Osteocyte (in vitro differentiated cells): Measurements from ENCODE around the gene EPN2. TPM values are rescaled to one million over a fixed set of nuclear protein-coding genes. Genes with fewer than 3 reads are reported as not detected.

ENCODE experiments used
- DNase-seq: peaks from one replicate; pipeline ENCODE4 v3.0.0; 2021; ENCODE audit warnings: mixed read lengths; ENCODE audit not compliant: unreplicated experiment; ENCODE audit errors: extremely low spot score
- H3K27ac Mint-ChIP-seq: one replicate; pipeline ENCODE4 v1.8.0; 2021; ENCODE audit warnings: mild to moderate bottlenecking, mixed read lengths; ENCODE audit not compliant: unreplicated experiment
- H3K27me3 Mint-ChIP-seq: one replicate; pipeline ENCODE4 v1.8.0; 2021; ENCODE audit warnings: mixed read lengths; ENCODE audit not compliant: unreplicated experiment
- H3K36me3 Mint-ChIP-seq: one replicate; pipeline ENCODE4 v1.8.0; 2021; ENCODE audit warnings: mixed read lengths; ENCODE audit not compliant: unreplicated experiment
- H3K4me1 Mint-ChIP-seq: one replicate; pipeline ENCODE4 v1.8.0; 2021; ENCODE audit warnings: mixed read lengths; ENCODE audit not compliant: unreplicated experiment
- H3K4me3 Mint-ChIP-seq: one replicate; pipeline ENCODE4 v1.8.0; 2021; ENCODE audit warnings: mild to moderate bottlenecking, moderate library complexity, mixed read lengths; ENCODE audit not compliant: unreplicated experiment
- H3K9me3 Mint-ChIP-seq: one replicate; pipeline ENCODE4 v1.8.0; 2021; ENCODE audit warnings: mixed read lengths; ENCODE audit not compliant: unreplicated experiment
- CTCF ChIP-seq: fragments of 200-600 bp; sonication (generic); IDR thresholded peaks from 2 replicates; pipeline ENCODE4 v1.5.0; 2021; ENCODE audit warnings: antibody characterized with exemption, mild to moderate bottlenecking, moderate library complexity
- total RNA-seq: library from RNA; stranded (reverse); gene quantifications from 2 replicates; pipeline ENCODE4 v1.2.1, GENCODE V29; 2021

Gene EPN2
- total RNA-seq, 1 donor from 2014 or later = 54.7 TPM

- Mint-ChIP-seq H3K4me1 (peaks cover 44% of the 10 kb centered on the region), H3K27me3 (no peaks in the 10 kb centered on the region), H3K27ac (no peak overlapping the region), H3K4me3 (no peak overlapping the region), H3K9me3 (no peaks in the 10 kb centered on the region), H3K36me3 (peaks cover 34% of the 10 kb centered on the region)
- TF ChIP-seq CTCF = no peak
- no peak for DNase-seq
Measured at GRCh38 chr17:19381741-19382444, 144.7 kb downstream of the EPN2 start.

- Mint-ChIP-seq H3K27ac (no peak overlapping the region), H3K36me3 (peaks cover 34% of the 10 kb centered on the region), H3K4me3 (no peak overlapping the region), H3K27me3 (no peaks in the 10 kb centered on the region), H3K4me1 (peaks cover 48% of the 10 kb centered on the region), H3K9me3 (no peaks in the 10 kb centered on the region)
- no peak for TF ChIP-seq CTCF
- no peak for DNase-seq
Measured at GRCh38 chr17:19382531-19383444, 145.6 kb downstream of the EPN2 start.

GRCh38 chr17:19383681-19384470 lies 146.7 kb downstream of the EPN2 start:
- Mint-ChIP-seq H3K9me3 (no peaks in the 10 kb centered on the region), H3K4me1 (peaks cover 57% of the 10 kb centered on the region), H3K27ac (peak overlapping the region; percentile 78), H3K4me3 (no peak overlapping the region), H3K27me3 (no peaks in the 10 kb centered on the region), H3K36me3 (peaks cover 34% of the 10 kb centered on the region)
- DNase-seq = no peak
- no peak for TF ChIP-seq CTCF

- Mint-ChIP-seq H3K36me3 (peaks cover 30% of the 10 kb centered on the region), H3K9me3 (no peaks in the 10 kb centered on the region), H3K27ac (peak overlapping the region; percentile 78), H3K27me3 (no peaks in the 10 kb centered on the region), H3K4me1 (peaks cover 57% of the 10 kb centered on the region), H3K4me3 (peak overlapping the region; percentile 47)
- DNase-seq = no peak
- TF ChIP-seq CTCF = no peak
Measured at GRCh38 chr17:19384723-19385391, 147.7 kb downstream of the EPN2 start.
